HG03469 (cell line): Measurements from ENCODE around the gene RUNDC3A.

Experiments
- ATAC-seq: cut with Tn5 transposase; IDR thresholded peaks from one replicate; pipeline ENCODE4 v1.9.1; 2021; ENCODE audit warnings: mild to moderate bottlenecking, moderate library complexity, moderate number of reproducible peaks; ENCODE audit not compliant: unreplicated experiment

Gene RUNDC3A

DNA sequence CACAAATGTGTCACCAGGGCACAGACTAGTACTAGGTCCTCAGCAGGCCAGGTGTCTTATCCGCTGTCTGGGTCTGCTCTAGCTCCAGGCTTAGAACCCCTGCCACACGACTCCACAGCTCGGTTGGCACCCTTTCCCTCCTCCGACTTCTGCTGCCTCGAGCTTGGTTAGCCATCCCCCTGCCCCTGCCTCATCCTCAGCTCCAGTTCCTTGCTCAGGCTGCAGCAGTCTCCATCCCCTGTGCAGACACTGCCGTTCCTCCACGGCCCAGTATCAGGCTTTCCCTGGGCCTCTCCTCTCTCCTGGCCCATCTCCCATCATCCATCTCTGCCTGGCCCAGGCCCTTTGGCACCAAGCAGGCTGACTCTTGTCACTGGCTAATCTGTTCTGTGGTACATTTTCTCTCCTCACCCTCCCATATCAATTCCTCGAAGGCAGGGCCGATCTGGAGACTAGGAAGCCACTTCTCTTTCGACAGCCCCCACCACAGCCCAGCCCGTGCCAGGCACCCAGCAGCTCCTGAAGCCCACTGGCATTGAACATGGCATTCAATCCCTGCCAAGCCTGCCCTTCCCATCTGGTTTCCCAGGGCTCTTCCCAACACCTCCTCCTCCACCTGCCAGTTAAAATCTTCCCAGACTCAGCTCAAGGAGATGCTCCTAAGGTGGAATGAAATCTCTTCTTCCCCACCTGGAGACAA lies 35.3 kb downstream of the RUNDC3A start:
- ATAC-seq, result no peak

- peak; percentile 31 for ATAC-seq
Measured at GRCh38 chr17:44344939-44345453, 36.6 kb downstream of the RUNDC3A start, which contains the start of gene GRN. Gene GRN (plus strand): TSS chr17:44345302. CDS start chr17:44349165, 3,863 bp downstream.

- ATAC-seq, result no peak
Measured at GRCh38 chr17:44345454-44346026, 37.1 kb downstream of the RUNDC3A start.

GRCh38 chr17:44346064-44346844 lies 37.9 kb downstream of the RUNDC3A start:
- ATAC-seq, result no peak

- peak; percentile 5 for ATAC-seq
Measured at GRCh38 chr17:44347206-44348055, 39.0 kb downstream of the RUNDC3A start.

GRCh38 chr17:44348234-44348987 lies 40.0 kb downstream of the RUNDC3A start:
- peak; percentile 30 for ATAC-seq

GRCh38 chr17:44348988-44349364 lies 40.6 kb downstream of the RUNDC3A start:
- no peak for ATAC-seq

DNA sequence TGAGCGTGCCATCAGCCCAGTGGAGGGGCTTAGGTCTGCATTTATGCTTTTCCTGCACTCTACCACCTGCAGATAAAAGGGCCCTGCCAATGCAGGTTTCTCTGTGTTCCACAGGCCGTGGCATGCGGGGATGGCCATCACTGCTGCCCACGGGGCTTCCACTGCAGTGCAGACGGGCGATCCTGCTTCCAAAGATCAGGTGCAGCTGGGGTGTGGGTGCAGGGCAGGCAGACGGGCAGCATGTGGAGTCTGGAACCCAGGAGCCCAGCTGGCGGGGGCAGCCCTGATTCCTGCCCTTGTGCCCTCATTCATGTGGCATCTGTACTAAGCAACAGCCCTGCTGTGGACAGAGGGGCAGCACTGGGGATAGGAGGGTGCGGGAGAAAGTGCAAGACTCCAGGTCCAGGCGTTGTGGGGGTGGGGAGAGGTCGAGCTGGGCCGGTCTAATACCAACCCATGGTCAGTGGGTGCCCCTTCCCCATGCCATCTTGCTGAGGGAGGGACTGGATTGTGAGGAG lies 41.2 kb downstream of the RUNDC3A start:
- ATAC-seq, result no peak

DNA sequence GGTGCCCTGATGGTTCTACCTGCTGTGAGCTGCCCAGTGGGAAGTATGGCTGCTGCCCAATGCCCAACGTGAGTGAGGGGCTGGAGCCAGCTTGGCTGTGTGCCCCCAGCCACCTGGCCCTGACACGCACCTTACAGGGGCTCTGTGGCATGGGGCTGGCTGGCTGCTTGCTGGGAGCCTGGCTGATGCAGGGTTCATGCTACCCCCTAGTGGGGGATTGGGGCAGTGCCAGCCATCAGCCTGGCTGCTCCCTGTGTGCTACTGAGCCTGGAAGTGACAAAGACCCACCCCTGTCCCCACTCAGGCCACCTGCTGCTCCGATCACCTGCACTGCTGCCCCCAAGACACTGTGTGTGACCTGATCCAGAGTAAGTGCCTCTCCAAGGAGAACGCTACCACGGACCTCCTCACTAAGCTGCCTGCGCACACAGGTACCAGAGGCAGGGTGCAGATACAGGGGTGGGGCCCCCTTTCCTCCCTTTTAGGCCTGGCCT lies 42.4 kb downstream of the RUNDC3A start:
- ATAC-seq, result no peak

- no peak for ATAC-seq
Measured at GRCh38 chr17:44351464-44351863, 43.1 kb downstream of the RUNDC3A start.

DNA sequence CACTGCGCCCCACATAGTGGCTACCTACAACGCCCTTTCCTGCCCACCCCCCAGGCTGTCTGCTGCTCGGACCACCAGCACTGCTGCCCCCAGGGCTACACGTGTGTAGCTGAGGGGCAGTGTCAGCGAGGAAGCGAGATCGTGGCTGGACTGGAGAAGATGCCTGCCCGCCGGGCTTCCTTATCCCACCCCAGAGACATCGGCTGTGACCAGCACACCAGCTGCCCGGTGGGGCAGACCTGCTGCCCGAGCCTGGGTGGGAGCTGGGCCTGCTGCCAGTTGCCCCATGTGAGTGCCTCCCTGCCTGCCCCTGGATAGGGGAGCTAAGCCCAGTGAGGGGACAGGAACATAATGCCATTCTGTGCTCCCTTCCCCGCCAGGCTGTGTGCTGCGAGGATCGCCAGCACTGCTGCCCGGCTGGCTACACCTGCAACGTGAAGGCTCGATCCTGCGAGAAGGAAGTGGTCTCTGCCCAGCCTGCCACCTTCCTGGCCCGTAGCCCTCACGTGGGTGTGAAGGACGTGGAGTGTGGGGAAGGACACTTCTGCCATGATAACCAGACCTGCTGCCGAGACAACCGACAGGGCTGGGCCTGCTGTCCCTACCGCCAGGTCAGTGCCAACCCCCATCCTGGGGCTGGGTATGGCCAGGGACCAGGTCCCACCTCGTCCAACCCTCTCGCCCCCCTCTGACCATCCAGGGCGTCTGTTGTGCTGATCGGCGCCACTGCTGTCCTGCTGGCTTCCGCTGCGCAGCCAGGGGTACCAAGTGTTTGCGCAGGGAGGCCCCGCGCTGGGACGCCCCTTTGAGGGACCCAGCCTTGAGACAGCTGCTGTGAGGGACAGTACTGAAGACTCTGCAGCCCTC lies 43.8 kb downstream of the RUNDC3A start:
- ATAC-seq, result no peak

GRCh38 chr17:44352828-44353671 lies 44.6 kb downstream of the RUNDC3A start:
- ATAC-seq, result no peak

GRCh38 chr17:44353672-44354331 lies 45.4 kb downstream of the RUNDC3A start:
- no peak for ATAC-seq

GRCh38 chr17:44354582-44355561 lies 46.5 kb downstream of the RUNDC3A start:
- ATAC-seq, result no peak

DNA sequence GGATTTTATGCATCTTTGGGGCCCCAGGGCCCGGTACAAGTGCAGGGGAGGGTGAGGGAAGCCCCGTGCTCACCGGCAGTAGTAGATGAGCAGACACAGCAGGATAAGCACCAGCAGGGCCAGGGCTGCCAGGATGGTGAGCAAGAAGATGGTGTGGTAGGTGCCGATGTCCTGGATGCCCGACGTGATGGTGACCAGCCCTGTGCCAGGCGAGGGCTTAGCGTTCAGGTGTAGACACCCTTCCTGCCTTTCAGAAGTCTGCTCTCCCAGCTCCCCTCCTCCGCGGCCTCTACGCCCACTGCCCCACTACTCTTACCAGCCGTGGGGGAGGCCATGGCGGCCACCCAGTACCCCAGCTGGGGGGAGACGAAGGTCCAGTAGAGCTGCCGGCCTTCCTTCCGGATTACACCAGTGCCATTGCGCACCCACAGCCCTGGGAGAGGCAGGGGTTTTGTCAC lies 47.3 kb downstream of the RUNDC3A start:
- no peak for ATAC-seq

- ATAC-seq, result no peak
Measured at GRCh38 chr17:44356241-44356640, 47.8 kb downstream of the RUNDC3A start.
